ENCODE data around the gene PIM1.
"Not testable (repeated sequence)": the region's sequence is repeated elsewhere in the genome, so short reads cannot be mapped to it uniquely, and the experiment has no call there.

The PIM1 gene

GRCh38 chr6:37188962-37189510 lies 19.1 kb downstream of the PIM1 start:
- no peak for DNase-seq (ENCODE audit: low read depth in 3 of 3)

GRCh38 chr6:37190159-37190535 lies 20.2 kb downstream of the PIM1 start:
- DNase-seq (ENCODE audit: low read depth in 3 of 3), result no peak

GRCh38 chr6:37192666-37193065 lies 22.7 kb downstream of the PIM1 start:
- no peak for DNase-seq (ENCODE audit: low read depth in 3 of 3)

- DNase-seq (ENCODE audit: low read depth in 3 of 3), result not testable (repeated sequence)
These were observed 24.9 kb downstream of the PIM1 start for GRCh38 chr6:37194886-37195285.

DNA sequence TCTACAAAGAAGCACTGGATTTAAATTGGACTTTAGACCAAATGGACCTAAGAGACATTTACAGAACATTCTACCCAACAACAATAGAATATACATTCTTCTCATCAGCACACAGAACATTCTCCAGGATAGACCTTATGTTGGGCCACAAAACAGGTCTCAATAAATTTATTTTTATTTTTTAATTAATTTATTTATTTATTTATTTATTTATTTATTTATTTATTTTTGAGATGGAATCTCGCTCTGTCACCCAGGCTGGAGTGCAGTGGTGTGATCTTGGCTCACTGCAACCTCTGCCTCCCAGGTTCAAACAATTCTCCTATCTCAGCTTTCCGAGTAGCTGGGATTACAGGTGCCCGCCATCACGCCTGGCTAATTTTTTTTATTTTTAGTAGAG lies 26.5 kb downstream of the PIM1 start:
- DNase-seq (ENCODE audit: low read depth in 3 of 3), result not testable (repeated sequence)

DNA sequence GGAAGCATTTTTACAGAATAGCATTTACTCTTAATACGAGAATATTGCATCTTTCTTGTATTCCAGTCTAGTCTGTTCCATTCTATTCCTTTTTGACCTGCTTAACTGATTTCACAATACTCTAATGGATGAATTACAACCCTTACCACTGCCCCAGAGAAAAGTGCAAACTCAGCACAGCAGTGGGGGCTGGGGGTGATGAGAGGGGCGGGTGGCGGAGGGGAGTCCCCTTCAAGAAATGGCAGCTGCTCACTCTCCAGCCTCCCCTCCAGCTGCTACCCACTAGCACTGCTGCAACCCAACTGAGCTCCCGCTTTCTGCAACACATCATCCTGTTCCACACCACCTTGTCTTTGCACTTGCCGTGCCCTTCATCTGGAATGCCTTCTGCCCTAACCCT lies 30.1 kb downstream of the PIM1 start:
- DNase-seq (ENCODE audit: low read depth in 3 of 3), result no peak

- no peak for DNase-seq (ENCODE audit: low read depth in 3 of 3)
These were observed 31.8 kb downstream of the PIM1 start for GRCh38 chr6:37201726-37202125.

GRCh38 chr6:37202788-37203491 lies 33.0 kb downstream of the PIM1 start:
- DNase-seq (ENCODE audit: low read depth in 3 of 3), result no peak

GRCh38 chr6:37204014-37204751 lies 34.2 kb downstream of the PIM1 start:
- no peak for DNase-seq (ENCODE audit: low read depth in 3 of 3)

- no peak for DNase-seq (ENCODE audit: low read depth in 3 of 3)
These were observed 35.4 kb downstream of the PIM1 start for GRCh38 chr6:37205175-37205996.

- DNase-seq (ENCODE audit: low read depth in 3 of 3), result no peak
These were observed 36.0 kb downstream of the PIM1 start for GRCh38 chr6:37205997-37206340.

DNA sequence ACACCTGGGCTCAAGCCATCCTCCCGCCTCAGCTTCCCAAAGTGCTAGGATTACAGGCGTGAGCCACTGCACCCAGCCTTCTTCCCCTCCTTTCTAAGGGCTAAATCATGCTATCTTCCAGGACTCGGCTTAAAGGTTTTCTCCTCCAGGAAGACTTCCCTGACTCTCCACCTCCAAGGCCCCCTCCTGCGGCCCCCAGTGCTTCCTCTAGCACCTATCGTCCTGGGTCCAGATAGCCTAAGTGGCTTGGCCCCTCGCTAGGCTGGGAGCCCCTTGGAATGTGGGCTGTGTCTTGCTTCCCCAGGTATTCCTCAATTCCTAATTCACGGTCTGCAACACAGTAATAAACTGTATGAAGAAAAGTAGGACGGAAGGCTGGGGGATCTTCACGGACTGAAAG lies 36.7 kb downstream of the PIM1 start:
- no peak for DNase-seq (ENCODE audit: low read depth in 3 of 3)

GRCh38 chr6:37207903-37208456 lies 38.0 kb downstream of the PIM1 start:
- peak; percentile 82 to 86 (median 86) for DNase-seq (ENCODE audit: low read depth in 3 of 3)

GRCh38 chr6:37208793-37209192 lies 38.8 kb downstream of the PIM1 start:
- no peak for DNase-seq (ENCODE audit: low read depth in 3 of 3)

- DNase-seq (ENCODE audit: low read depth in 3 of 3), result peak in 1 of 3 donors; percentile 47
These were observed 39.7 kb downstream of the PIM1 start for GRCh38 chr6:37209461-37210205.

DNA sequence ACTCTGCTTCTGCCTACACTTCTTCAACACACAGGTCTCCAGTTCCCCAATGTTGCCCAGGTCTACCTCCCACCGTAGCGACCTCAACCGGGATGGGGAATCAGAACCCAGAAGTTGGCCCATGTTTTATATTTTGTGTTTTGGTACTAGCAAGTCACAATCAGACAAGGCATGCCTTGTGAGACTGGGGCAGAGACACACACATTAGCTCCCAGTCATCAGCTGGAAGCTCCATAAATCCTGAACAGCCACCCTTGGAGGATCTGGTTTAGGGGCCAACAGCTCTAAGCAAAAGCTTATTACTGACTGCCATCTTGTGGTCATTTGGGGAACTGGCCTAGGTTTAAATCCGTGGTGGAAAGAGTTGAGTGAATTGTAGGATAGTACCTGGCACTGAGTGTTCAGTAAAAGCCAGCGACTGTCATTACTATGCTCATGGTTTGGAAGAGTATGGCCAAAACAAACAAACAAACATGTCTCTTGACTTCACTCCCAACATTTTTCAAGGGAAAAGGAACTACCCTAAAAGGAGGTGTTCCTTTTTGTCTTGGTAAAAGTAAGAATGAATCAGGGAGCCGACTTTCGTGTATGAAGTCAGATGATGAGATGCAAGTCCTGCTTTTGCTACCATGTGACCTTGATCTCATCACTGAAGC lies 40.5 kb downstream of the PIM1 start:
- peak in 2 of 3 donors; percentile 70 to 78 for DNase-seq (ENCODE audit: low read depth in 3 of 3)

- no peak for DNase-seq (ENCODE audit: low read depth in 3 of 3)
These were observed 42.3 kb downstream of the PIM1 start for GRCh38 chr6:37212268-37212667.

DNA sequence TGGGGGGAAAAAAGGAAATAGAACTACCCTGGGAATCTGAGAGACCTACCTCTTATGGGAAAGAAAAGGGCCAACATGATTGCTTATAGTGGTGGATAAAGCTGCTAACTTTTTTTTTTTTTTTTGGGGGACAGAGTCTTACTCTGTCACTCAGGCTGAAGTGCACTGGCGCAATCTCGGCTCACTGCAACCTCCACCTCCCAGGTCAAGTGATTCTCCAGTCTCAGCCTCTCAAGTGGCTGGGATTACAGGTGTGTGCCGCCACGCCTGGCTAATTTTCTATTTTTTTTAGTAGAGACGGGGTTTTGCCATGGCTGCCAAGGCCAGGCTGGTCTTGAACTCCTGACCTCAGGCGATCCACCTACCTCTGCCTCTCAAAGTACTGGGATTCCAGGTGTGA lies 48.1 kb downstream of the PIM1 start:
- DNase-seq (ENCODE audit: low read depth in 3 of 3), result no peak

- DNase-seq (ENCODE audit: low read depth in 3 of 3), result no peak
These were observed 48.6 kb downstream of the PIM1 start for GRCh38 chr6:37218511-37218910.

GRCh38 chr6:37221585-37222124 lies 51.7 kb downstream of the PIM1 start:
- DNase-seq (ENCODE audit: low read depth in 3 of 3), result no peak
